ENCODE results near the gene AFF3.

The AFF3 gene

GRCh38 chr2:99629320-99629719, 513.1 kb downstream of the AFF3 start:
- no peak for TF ChIP-seq CTCF (IDR thresholded peaks at IDR 0.05; ENCODE audit: low read depth, low read length)
- DNase-seq (ENCODE audit: extremely low read depth, low read depth), result no peak

- TF ChIP-seq CTCF (IDR thresholded peaks at IDR 0.05; ENCODE audit: low read depth, low read length), result no peak
- no peak for DNase-seq (ENCODE audit: extremely low read depth, low read depth)
These were observed 516.2 kb downstream of the AFF3 start for GRCh38 chr2:99626158-99626557.

GRCh38 chr2:99624677-99625076, 517.7 kb downstream of the AFF3 start:
- no peak for TF ChIP-seq CTCF (IDR thresholded peaks at IDR 0.05; ENCODE audit: low read depth, low read length)
- no peak for DNase-seq (ENCODE audit: extremely low read depth, low read depth)

GRCh38 chr2:99623613-99624012, 518.8 kb downstream of the AFF3 start:
- no peak for DNase-seq (ENCODE audit: extremely low read depth, low read depth)
- TF ChIP-seq CTCF (IDR thresholded peaks at IDR 0.05; ENCODE audit: low read depth, low read length), result no peak

- DNase-seq (ENCODE audit: extremely low read depth, low read depth), result no peak
- no peak for TF ChIP-seq CTCF (IDR thresholded peaks at IDR 0.05; ENCODE audit: low read depth, low read length)
These were observed 519.4 kb downstream of the AFF3 start for GRCh38 chr2:99623035-99623434.

- TF ChIP-seq CTCF (IDR thresholded peaks at IDR 0.05; ENCODE audit: low read depth, low read length), result no peak
- no peak for DNase-seq (ENCODE audit: extremely low read depth, low read depth)
These were observed 519.9 kb downstream of the AFF3 start for GRCh38 chr2:99622534-99622933.

- TF ChIP-seq CTCF (IDR thresholded peaks at IDR 0.05; ENCODE audit: low read depth, low read length), result no peak
- no peak for DNase-seq (ENCODE audit: extremely low read depth, low read depth)
These were observed 520.6 kb downstream of the AFF3 start for GRCh38 chr2:99621774-99622173.

All from AG09319 (cell line).